Body of pancreas (tissue), 4 donors: Measurements from ENCODE around the gene MED20.

Experiments
- CTCF ChIP-seq, 7 experiments: fragments of 450-650 bp in 4 of 7; fragments of 200-600 bp in 3 of 7; sonication (generic) in 3 of 7; IDR thresholded peaks; one replicate each; pipeline ENCODE4 v1.5.1; 2016 to 2019; ENCODE audit warnings: antibody characterized with exemption in 7 of 7
- POLR2A ChIP-seq, 3 donors: fragments of 450-650 bp; IDR thresholded peaks; one replicate each; pipeline ENCODE4 v1.6.1; 2016; ENCODE audit warnings: antibody characterized with exemption in 3 of 3, mild to moderate bottlenecking in 2 of 3

GRCh38 chr6:41877051-41877680, 43.8 kb downstream of the MED20 start:
- TF ChIP-seq POLR2A (IDR thresholded peaks at IDR 0.05) (no peak), CTCF (IDR thresholded peaks at IDR 0.05) (no peak)
